GM21717 (cell line): ENCODE measurements around the gene AP4S1.
A peak's percentile ranks its signal among the peaks of the same experiment; 100 is the strongest.
"Not testable (repeated sequence)": the region's sequence is repeated elsewhere in the genome, so short reads cannot be mapped to it uniquely, and the experiment has no call there.

Source experiments
- ATAC-seq: cut with Tn5 transposase; IDR thresholded peaks from one replicate; pipeline ENCODE4 v1.9.1; 2021; ENCODE audit warnings: mild to moderate bottlenecking, moderate library complexity; ENCODE audit not compliant: unreplicated experiment

AP4S1 gene

GRCh38 chr14:31038521-31039166 lies 13.2 kb downstream of the AP4S1 start:
- no peak for ATAC-seq

GRCh38 chr14:31042300-31042699 lies 16.9 kb downstream of the AP4S1 start:
- no peak for ATAC-seq

DNA sequence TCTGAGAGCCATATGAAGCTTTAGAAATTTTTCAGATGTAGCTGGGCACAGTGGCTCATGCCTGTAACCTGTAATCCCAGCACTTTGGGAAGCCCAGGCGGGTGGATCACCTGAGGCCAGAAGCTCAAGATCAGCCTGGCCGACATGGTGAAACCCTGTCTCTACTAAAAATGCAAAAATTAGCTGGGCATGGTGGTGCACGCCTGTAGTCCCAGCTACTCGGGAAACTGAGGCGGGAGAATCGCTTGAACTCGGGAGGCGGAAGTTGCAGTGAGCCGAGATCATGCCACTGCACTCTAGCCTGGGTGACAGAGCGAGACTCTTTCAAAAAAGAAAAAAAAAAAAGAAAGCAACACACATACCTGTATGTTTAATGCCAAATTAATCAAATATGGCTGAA lies 17.4 kb downstream of the AP4S1 start:
- not testable (repeated sequence) for ATAC-seq

GRCh38 chr14:31043379-31043778 lies 17.9 kb downstream of the AP4S1 start:
- ATAC-seq: no peak

- ATAC-seq: no peak
Observed at GRCh38 chr14:31045501-31046080, 20.1 kb downstream of the AP4S1 start.

GRCh38 chr14:31047503-31047902 lies 22.1 kb downstream of the AP4S1 start:
- ATAC-seq: no peak

DNA sequence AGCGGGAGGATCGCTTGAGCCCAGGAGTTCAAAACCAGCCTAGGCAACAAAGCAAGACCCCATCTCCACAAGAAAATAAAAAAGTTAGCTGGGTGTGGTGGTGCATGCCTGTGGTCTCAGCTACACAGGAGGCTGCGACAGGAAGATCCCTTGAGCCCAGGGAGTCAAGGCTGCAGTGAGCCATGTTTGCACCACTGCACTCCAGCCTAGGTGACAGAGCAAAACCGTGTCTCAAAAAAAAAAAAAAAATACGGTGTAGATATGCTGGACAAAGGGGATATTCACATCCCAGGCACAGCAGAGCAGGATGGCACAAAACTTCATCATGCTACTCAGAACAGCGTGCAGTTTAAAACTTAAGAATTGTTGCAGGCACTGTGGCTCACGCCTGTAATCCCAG lies 25.6 kb downstream of the AP4S1 start:
- ATAC-seq: no peak

DNA sequence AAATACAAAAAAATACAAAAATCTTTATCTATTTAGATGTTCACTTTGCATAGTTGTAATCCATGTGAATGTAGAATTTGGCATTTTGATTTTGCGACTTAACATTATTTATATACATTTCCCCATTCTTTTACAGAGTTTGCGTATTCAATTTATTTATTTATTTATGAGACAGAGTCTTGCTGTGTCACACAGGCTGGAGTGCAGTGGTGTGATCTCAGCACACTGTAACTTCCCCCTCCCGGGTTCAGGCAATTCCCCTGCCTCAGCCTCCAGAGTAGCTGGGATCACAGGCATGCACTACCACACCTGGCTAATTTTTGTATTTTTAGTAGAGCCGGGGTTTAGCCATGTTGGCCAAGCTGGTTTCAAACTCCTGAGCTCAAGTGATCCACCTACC lies 26.1 kb downstream of the AP4S1 start:
- ATAC-seq: no peak

- ATAC-seq: not testable (repeated sequence)
Observed at GRCh38 chr14:31052905-31053586, 27.6 kb downstream of the AP4S1 start.

- ATAC-seq: no peak
Observed at GRCh38 chr14:31057035-31057434, 31.6 kb downstream of the AP4S1 start.

- ATAC-seq: no peak
Observed at GRCh38 chr14:31057701-31058364, 32.4 kb downstream of the AP4S1 start.

DNA sequence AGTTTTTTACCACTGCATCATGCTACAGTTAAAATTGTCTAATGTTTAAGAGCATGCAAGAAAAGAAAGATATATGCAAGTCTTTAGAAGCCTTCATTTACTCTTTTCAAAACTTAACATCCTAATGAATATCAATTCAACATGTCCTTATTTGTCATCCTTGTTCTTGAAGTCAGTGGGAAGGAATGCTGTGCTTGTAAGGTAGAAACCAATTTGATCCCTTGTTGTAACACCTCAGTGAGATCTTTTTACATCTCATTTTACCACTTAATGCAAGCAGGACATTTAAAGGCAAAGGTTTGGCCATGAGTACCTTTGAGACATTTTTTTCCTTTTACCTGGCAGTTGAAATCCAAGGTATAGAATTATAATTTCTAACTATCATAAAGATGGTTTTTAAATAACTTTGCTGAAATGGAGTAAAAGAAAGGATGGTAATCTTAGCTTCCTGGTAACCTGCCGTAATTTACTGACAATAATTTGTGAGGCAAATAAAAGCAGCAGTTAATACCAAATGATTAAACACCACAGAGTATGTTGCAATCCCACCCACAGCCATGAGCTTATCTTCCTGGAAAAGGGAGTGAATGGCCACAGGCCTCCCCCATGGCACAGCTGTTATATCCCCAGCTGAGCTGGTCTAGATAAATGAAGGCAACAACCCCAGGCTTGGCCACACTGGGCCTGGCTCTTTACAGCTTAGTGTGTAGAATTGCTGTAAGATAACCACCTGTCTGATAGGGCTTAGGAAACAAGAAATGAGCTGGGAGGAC lies 33.9 kb downstream of the AP4S1 start:
- ATAC-seq: no peak

GRCh38 chr14:31060253-31060875 lies 34.9 kb downstream of the AP4S1 start:
- ATAC-seq: no peak

DNA sequence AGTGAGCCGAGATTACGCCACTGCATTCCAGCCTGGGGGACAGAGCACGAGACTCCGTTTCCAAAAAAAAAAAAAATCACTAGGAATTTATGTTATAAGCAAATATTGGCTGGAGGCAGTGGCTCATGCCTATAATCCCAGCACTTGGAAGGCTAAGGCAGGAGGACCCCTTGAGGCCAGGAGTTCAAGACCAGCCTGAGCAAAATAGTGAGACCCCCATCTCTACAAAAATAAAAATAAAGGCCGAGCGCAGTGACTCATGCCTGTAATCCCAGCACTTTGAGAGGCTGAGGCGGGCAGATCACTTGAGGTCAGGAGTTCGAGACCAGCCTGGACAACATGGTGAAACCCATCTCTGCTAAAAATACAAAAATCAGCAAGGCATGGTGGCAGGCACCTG lies 37.5 kb downstream of the AP4S1 start:
- ATAC-seq: not testable (repeated sequence)

GRCh38 chr14:31068235-31068634 lies 42.8 kb downstream of the AP4S1 start:
- peak; percentile 68 for ATAC-seq

DNA sequence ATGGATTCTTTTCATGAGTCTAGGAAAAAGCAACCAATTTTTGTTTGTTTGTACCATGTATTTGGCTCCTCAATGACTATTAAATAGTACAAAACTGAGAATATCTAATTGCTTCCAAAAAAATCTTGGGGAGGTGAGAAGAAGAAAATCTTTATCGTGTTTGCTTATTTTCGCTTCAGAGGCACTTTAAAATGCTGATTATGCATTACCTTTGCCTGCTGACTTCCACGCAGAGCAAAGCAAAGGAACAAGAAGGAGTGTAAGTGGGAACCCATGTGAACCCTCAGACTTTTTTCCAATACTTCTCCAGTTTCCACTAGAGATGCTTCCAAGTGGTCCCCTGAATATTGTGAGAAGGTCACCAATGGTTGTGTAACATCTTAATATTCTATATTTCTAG lies 43.9 kb downstream of the AP4S1 start:
- ATAC-seq: no peak

DNA sequence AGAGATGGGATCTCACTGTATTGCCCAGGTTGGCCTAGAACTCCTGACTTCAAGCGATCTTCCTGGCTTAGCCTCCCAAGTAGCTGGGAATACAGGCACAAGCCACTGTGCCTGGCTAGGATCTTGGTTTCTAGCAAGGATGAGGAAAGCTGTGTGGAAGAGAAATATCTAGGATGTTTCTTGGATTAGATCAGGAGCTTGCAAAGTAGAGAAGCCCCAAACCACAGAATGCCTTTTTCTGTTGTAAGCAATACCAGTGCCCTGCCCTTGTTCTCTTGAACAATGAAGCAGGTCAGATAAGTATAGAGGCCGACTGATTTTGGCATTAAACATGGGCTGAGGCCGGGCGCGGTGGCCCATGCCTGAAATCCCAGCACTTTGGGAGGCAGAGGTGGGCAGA lies 45.0 kb downstream of the AP4S1 start:
- ATAC-seq: no peak

DNA sequence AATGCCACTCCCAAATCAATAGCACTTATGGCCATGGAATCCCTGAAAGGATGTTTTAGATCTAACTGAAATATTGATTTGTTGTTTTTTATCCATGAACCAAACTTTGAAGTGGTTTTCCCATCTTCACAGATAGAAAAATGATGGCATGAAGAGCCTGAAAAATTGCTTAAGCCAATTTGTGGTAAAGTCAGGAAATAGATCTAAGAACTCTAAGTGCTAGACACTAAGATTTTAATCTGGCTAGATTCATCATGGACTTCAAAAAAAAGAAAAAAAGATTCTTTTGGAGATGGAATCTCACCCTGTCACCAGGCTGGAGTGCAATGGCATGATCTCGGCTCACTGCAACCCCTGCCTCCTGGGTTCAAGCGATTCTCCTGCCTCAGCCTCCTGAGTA lies 45.7 kb downstream of the AP4S1 start:
- ATAC-seq: no peak

- ATAC-seq: no peak
Observed at GRCh38 chr14:31075144-31075543, 49.7 kb downstream of the AP4S1 start.

DNA sequence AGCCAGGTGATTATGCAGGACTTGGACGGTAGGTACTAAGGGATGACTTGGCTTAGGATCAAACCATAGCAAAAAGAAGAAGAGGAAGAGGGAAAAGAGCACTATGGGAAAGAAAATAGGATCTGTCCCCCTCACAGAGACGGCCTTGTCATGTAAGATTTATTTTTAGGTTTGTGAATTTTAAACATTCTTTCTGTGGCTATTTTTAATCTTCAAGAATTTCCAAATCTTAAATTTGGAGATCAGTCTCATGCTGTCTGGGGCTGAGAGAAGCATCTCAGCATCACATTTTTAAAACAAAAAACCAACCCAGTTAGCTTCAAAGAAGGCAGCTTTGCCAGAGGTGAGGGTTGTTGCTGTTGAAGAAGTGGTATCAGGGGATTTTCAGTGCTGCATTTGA lies 53.3 kb downstream of the AP4S1 start:
- ATAC-seq: no peak

DNA sequence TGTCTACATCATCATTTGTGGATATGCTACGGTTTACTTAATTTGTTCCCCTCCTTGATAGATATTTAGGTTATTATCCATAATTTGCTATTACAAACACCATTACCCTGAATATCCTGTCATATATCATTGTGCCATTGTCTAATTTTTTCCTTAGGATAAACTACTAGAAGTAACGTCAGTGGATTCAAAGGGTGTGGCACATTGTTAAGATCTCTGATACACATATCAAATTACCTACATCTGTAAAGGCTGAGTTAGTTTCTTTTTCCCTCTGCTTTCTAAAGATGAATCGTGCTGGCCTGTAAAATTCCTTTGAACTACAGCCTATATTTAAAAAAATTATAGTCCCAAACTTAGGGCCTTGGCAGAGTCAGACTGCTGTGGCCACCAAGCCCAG lies 54.6 kb downstream of the AP4S1 start:
- no peak for ATAC-seq
